K562 (cell line): ENCODE measurements around the gene ACAP3. TPM values are rescaled to one million over a fixed set of nuclear protein-coding genes. Genes with fewer than 3 reads are reported as not detected.

Source experiments
- ARID1B ChIP-seq: fragments of 450-650 bp; IDR thresholded peaks from 2 replicates; pipeline ENCODE4 v1.6.1; 2016; ENCODE audit warnings: antibody characterized with exemption, mild to moderate bottlenecking, inconsistent platforms
- CBFA2T2 ChIP-seq: fragments of 450-650 bp; conservative IDR thresholded peaks from 2 replicates; pipeline ENCODE4 v1.6.1; 2017; ENCODE audit warnings: mild to moderate bottlenecking
- CREBBP ChIP-seq: IDR thresholded peaks from one replicate; pipeline ENCODE4 v1.6.1; 2012; ENCODE audit warnings: low read depth, mild to moderate bottlenecking, control low read depth, inconsistent platforms, low read length
- CREM ChIP-seq: IDR thresholded peaks from 2 replicates; pipeline ENCODE4 v1.6.1; 2014; ENCODE audit warnings: antibody characterized with exemption, low read depth
- DDX20 ChIP-seq: fragments of 450-650 bp; IDR thresholded peaks from 2 replicates; pipeline ENCODE4 v1.6.1; 2016; ENCODE audit warnings: missing genetic modification characterization, low read depth, mild to moderate bottlenecking, missing compliant biosample characterization, moderate library complexity
- ESRRA ChIP-seq: fragments of 450-650 bp; IDR thresholded peaks from 2 replicates; pipeline ENCODE4 v1.6.1; 2014; ENCODE audit warnings: low read depth, mild to moderate bottlenecking, moderate library complexity, borderline replicate concordance
- FOXJ2 ChIP-seq: fragments of 200-800 bp; sonication (Bioruptor generic); IDR thresholded peaks from 2 replicates; pipeline ENCODE4 v1.6.1; 2016; ENCODE audit warnings: missing genetic modification characterization, missing compliant biosample characterization
- FOXM1 ChIP-seq, 2 experiments: fragments of 450-650 bp in 1 of 2; sonication (generic) in 1 of 2; formaldehyde crosslinking in 1 of 2; IDR thresholded peaks; 2 replicates each; pipeline versions ENCODE4 v1.6.1 to v1.9.0; 2017 to 2022; ENCODE audit warnings: low read depth in 2 of 2, mild to moderate bottlenecking in 2 of 2, missing genetic modification reagents in 1 of 2, moderate library complexity in 1 of 2
- HDAC3 ChIP-seq: fragments of 450-650 bp; IDR thresholded peaks from 2 replicates; pipeline ENCODE4 v1.6.1; 2018; ENCODE audit warnings: borderline replicate concordance, mild to moderate bottlenecking, moderate library complexity; ENCODE audit not compliant: partially characterized antibody
- HINFP ChIP-seq: fragments of 450-650 bp; conservative IDR thresholded peaks from 2 replicates; pipeline ENCODE4 v1.6.1; 2016; ENCODE audit warnings: missing genetic modification characterization, low read depth, mild to moderate bottlenecking, control low read depth, missing compliant biosample characterization
- HNRNPUL1 ChIP-seq: fragments of 200-400 bp; formaldehyde crosslinking; IDR thresholded peaks from 2 replicates; pipeline ENCODE4 v1.6.1; 2017; ENCODE audit warnings: low read length
- IRF2 ChIP-seq: sonication (generic); formaldehyde crosslinking; IDR thresholded peaks from 2 replicates; pipeline ENCODE4 v1.8.1; 2022; ENCODE audit warnings: mild to moderate bottlenecking, missing genetic modification reagents
- LCOR ChIP-seq: sonication (generic); formaldehyde crosslinking; IDR thresholded peaks from 2 replicates; pipeline ENCODE4 v1.8.0; 2022; ENCODE audit warnings: mild to moderate bottlenecking, missing genetic modification reagents
- LEF1 ChIP-seq: fragments of 450-650 bp; IDR thresholded peaks from 2 replicates; pipeline ENCODE4 v1.6.1; 2016; ENCODE audit warnings: mild to moderate bottlenecking
- NEUROD1 ChIP-seq: fragments of 150-350 bp; IDR thresholded peaks from 2 replicates; pipeline ENCODE4 v1.6.1; 2014; ENCODE audit warnings: borderline replicate concordance, low read length, low read depth; ENCODE audit not compliant: partially characterized antibody
- NFYB ChIP-seq: IDR thresholded peaks from 2 replicates; pipeline ENCODE4 v1.6.1; 2011; ENCODE audit warnings: mild to moderate bottlenecking, moderate library complexity; ENCODE audit not compliant: insufficient read length; ENCODE audit errors: extremely low read depth
- NR2C1 ChIP-seq, 2 experiments: fragments of 450-650 bp; IDR thresholded peaks; 2 replicates each; pipeline ENCODE4 v1.6.1; 2017; ENCODE audit warnings: mild to moderate bottlenecking in 2 of 2, antibody characterized with exemption in 1 of 2, inconsistent platforms in 1 of 2, missing compliant biosample characterization in 1 of 2, missing genetic modification characterization in 1 of 2
- POU5F1 ChIP-seq: fragments of 150-350 bp; IDR thresholded peaks from 2 replicates; pipeline ENCODE4 v1.6.1; 2014; ENCODE audit warnings: borderline replicate concordance, low read length, low read depth, mild to moderate bottlenecking; ENCODE audit not compliant: partially characterized antibody
- RBBP5 ChIP-seq: fragments of 200-600 bp; sonication (generic); IDR thresholded peaks from 2 replicates; pipeline ENCODE4 v1.6.1; 2012; ENCODE audit warnings: borderline replicate concordance, mild to moderate bottlenecking, low read length, control low read depth, inconsistent platforms; ENCODE audit not compliant: insufficient read depth, poor library complexity, severe bottlenecking
- RBM17 ChIP-seq: fragments of 200-400 bp; formaldehyde crosslinking; IDR thresholded peaks from 2 replicates; pipeline ENCODE4 v1.6.1; 2017; ENCODE audit warnings: low read depth, mild to moderate bottlenecking, low read length, borderline replicate concordance
- SRSF3 ChIP-seq: fragments of 200-400 bp; formaldehyde crosslinking; IDR thresholded peaks from 2 replicates; pipeline ENCODE4 v1.6.1; 2016; ENCODE audit warnings: mild to moderate bottlenecking, low read length, moderate library complexity; ENCODE audit not compliant: insufficient read depth
- TEAD2 ChIP-seq: fragments of 450-650 bp; IDR thresholded peaks from 2 replicates; pipeline ENCODE4 v1.6.1; 2016; ENCODE audit warnings: missing genetic modification characterization, control low read depth, missing compliant biosample characterization
- TEAD4 ChIP-seq, 2 experiments: sonication (generic) in 1 of 2; formaldehyde crosslinking in 1 of 2; IDR thresholded peaks; 2 replicates each; pipeline versions ENCODE4 v1.6.1 to v1.8.0; 2012 to 2022; ENCODE audit warnings: borderline replicate concordance in 1 of 2, inconsistent platforms in 1 of 2, low read length in 1 of 2, mild to moderate bottlenecking in 1 of 2, missing genetic modification reagents in 1 of 2
- TRIM28 ChIP-seq: fragments of 450-650 bp; IDR thresholded peaks from 2 replicates; pipeline ENCODE4 v1.6.1; 2017
- ZFPM2 ChIP-seq: fragments of 250-450 bp; sonication (Bioruptor Pico); IDR thresholded peaks from 2 replicates; pipeline ENCODE4 v1.5.1; 2022; ENCODE audit warnings: mild to moderate bottlenecking
- ZKSCAN1 ChIP-seq: fragments of 150-350 bp; IDR thresholded peaks from 2 replicates; pipeline ENCODE4 v1.6.1; 2016; ENCODE audit warnings: low read depth, low read length
- ZNF584 ChIP-seq: fragments of 200-800 bp; sonication (Bioruptor generic); IDR thresholded peaks from 2 replicates; pipeline ENCODE4 v1.6.1; 2016; ENCODE audit warnings: low read depth, mild to moderate bottlenecking, missing genetic modification characterization, missing compliant biosample characterization
- ZSCAN29 ChIP-seq: fragments of 450-650 bp; IDR thresholded peaks from 2 replicates; pipeline ENCODE4 v1.6.1; 2017
- polyA plus RNA-seq, 8 experiments: library from polyadenylated mRNA; depleted of rRNA in 4 of 8; stranded (reverse) in 5 of 8; unstranded in 3 of 8; fragments of >200 nt; fragmentation: Nextera tagmentation in 2 of 8; fragmentation: Illumina TruSeq in 1 of 8; extraction: Ambion mirVana in 2 of 8; extraction: Trizol in 1 of 8; gene quantifications; 2 replicates each; pipeline versions ENCODE4 v1.2.1 to v1.2.3, GENCODE V29; 2011 to 2014; ENCODE audit warnings: inconsistent platforms in 1 of 8, missing spikeins in 1 of 8
- total RNA-seq, 7 experiments: library from RNA; depleted of rRNA in 6 of 7; stranded (reverse); fragments of >200 nt in 6 of 7; fragmentation: Illumina TruSeq in 2 of 7; extraction: Trizol in 2 of 7; gene quantifications; 2 replicates each; pipeline versions ENCODE4 v1.2.1 to v1.2.3, GENCODE V29; 2011 to 2021; ENCODE audit warnings: low replicate concordance in 1 of 7

ACAP3 gene
- total and polyA plus RNA-seq, 9 of the 15 experiments (the other 6 are each of a cell fraction or from before 2014, with no cell fraction given): 0.01 to 49.0 (median 12.0) TPM

- TF ChIP-seq CBFA2T2: 0 out of 2 replicates have a peak, but pooled peaks have one; percentile 3
- no peak for TF ChIP-seq TEAD2
- TF ChIP-seq LEF1: peak; percentile 34; the same call in 1 of the 2 replicates
- TF ChIP-seq ZSCAN29: no peak
- no peak for TF ChIP-seq FOXJ2 (tag)
- no peak for TF ChIP-seq ZFPM2 (CRISPR knock-in tag)
- no peak for TF ChIP-seq HINFP (tag)
- TF ChIP-seq ARID1B: peak; percentile 65
- no peak for TF ChIP-seq NR2C1 (IDR thresholded peaks at IDR 0.05)
- TF ChIP-seq NR2C1 (tag; IDR thresholded peaks at IDR 0.05): no peak
- 0 out of 2 replicates have a peak, but pooled peaks have one; percentile 7 for TF ChIP-seq CREM
- TF ChIP-seq NEUROD1: peak; percentile 24
- no peak for TF ChIP-seq CREBBP
- no peak for TF ChIP-seq POU5F1
- no peak for TF ChIP-seq DDX20 (tag)
- TF ChIP-seq NFYB: no peak
- TF ChIP-seq ESRRA: peak; percentile 17
- no peak for TF ChIP-seq IRF2 (CRISPR knock-in tag)
- no peak for TF ChIP-seq TEAD4 (IDR thresholded peaks at IDR 0.05; ENCODE audit: low read length)
- TF ChIP-seq TEAD4 (CRISPR knock-in tag; IDR thresholded peaks at IDR 0.05; ENCODE audit: borderline replicate concordance): no peak
- TF ChIP-seq ZKSCAN1: no peak
- TF ChIP-seq HNRNPUL1: no peak
- TF ChIP-seq TRIM28: no peak
- TF ChIP-seq ZNF584 (CRISPR knock-in tag): no peak
- TF ChIP-seq HDAC3: no peak
- TF ChIP-seq FOXM1 (IDR thresholded peaks at IDR 0.05; ENCODE audit: low read depth): no peak
- no peak for TF ChIP-seq FOXM1 (CRISPR knock-in tag; IDR thresholded peaks at IDR 0.05; ENCODE audit: low read depth)
- peak; percentile 33 for TF ChIP-seq RBBP5
- TF ChIP-seq SRSF3: no peak
- TF ChIP-seq RBM17: no peak
- TF ChIP-seq LCOR (CRISPR knock-in tag): no peak
Observed at GRCh38 chr1:1305300-1306069, 2.2 kb downstream of the ACAP3 start (continued).
